ENCODE measurements around the gene CDC42BPB.

The CDC42BPB gene

GRCh38 chr14:103021684-103022001 lies 35.7 kb downstream of the CDC42BPB start:
- Histone ChIP-seq H2AK5ac (ENCODE audit: low read depth, low read length) (peak overlapping the region; percentile 44), H3K27ac (replicated peaks; ENCODE audit: low read length) (no peak overlapping the region), H2BK5ac (ENCODE audit: low read length) (no peak overlapping the region), H4K91ac (ENCODE audit: low read depth, low read length, poor library complexity) (no peak overlapping the region), H3K4ac (ENCODE audit: low read length) (no peak overlapping the region), H3K14ac (ENCODE audit: low read length) (no peak overlapping the region), H2AFZ (ENCODE audit: low read length) (no peak overlapping the region), H2BK15ac (ENCODE audit: low read length) (no peak overlapping the region), H3K23ac (ENCODE audit: low read depth, low read length, poor library complexity) (peak overlapping the region; percentile 25), H4K8ac (ENCODE audit: low read depth, low read length) (no peak overlapping the region), H3K18ac (ENCODE audit: low read length) (peak overlapping the region; percentile 32), H3K27me3 (ENCODE audit: control insufficient read depth in 3 of 3, insufficient read depth in 3 of 3, low read depth in 1 of 3, low read length in 3 of 3) (no peaks in the 10 kb centered on the region), H3K4me3 (ENCODE audit: low read length in 2 of 2) (no peak overlapping the region), H3K79me1 (ENCODE audit: low read depth, low read length) (peaks cover 6% of the 10 kb centered on the region), H2BK120ac (ENCODE audit: low read depth, low read length) (no peak overlapping the region), H3K4me2 (ENCODE audit: insufficient read depth, low read length, poor library complexity, severe bottlenecking) (no peak overlapping the region), H2BK12ac (ENCODE audit: low read length) (no peak overlapping the region), H3K9ac (ENCODE audit: low read depth, low read length, poor library complexity) (no peak overlapping the region), H3K9me3 (replicated peaks in 1 of 2; ENCODE audit: control insufficient read depth in 2 of 2, insufficient read depth in 1 of 2, low read depth in 1 of 2, low read length in 2 of 2) (peaks cover 6 to 30% of the 10 kb centered on the region in 2 donors), H3K4me1 (ENCODE audit: control insufficient read depth in 2 of 2, insufficient read depth in 1 of 2, low read depth in 1 of 2, low read length in 2 of 2) (peaks cover 9 to 13% of the 10 kb centered on the region in 2 donors), H3K36me3 (replicated peaks in 1 of 2; ENCODE audit: control insufficient read depth in 2 of 2, insufficient read depth in 2 of 2, low read length in 2 of 2) (peaks cover 0 to 16% of the 10 kb centered on the region in 2 donors)
- no peak for DNase-seq (ENCODE audit: low spot score)
- WGBS, 2 donors (ENCODE audit: extremely low coverage in 2 of 2, insufficient read length in 2 of 2, insufficient replicate concordance in 1 of 2): no CpG with 5 or more reads among the region's 11 CpGs

- Histone ChIP-seq H3K27ac (replicated peaks; ENCODE audit: low read length) (no peak overlapping the region), H3K9me3 (replicated peaks in 1 of 2; ENCODE audit: control insufficient read depth in 2 of 2, insufficient read depth in 1 of 2, low read depth in 1 of 2, low read length in 2 of 2) (peaks cover 8 to 27% of the 10 kb centered on the region in 2 donors), H2BK15ac (ENCODE audit: low read length) (no peak overlapping the region), H2BK120ac (ENCODE audit: low read depth, low read length) (no peak overlapping the region), H4K8ac (ENCODE audit: low read depth, low read length) (no peak overlapping the region), H3K18ac (ENCODE audit: low read length) (no peak overlapping the region), H2AFZ (ENCODE audit: low read length) (no peak overlapping the region), H3K4ac (ENCODE audit: low read length) (no peak overlapping the region), H3K4me1 (ENCODE audit: control insufficient read depth in 2 of 2, insufficient read depth in 1 of 2, low read depth in 1 of 2, low read length in 2 of 2) (peaks cover 11 to 15% of the 10 kb centered on the region in 2 donors), H3K36me3 (replicated peaks in 1 of 2; ENCODE audit: control insufficient read depth in 2 of 2, insufficient read depth in 2 of 2, low read length in 2 of 2) (peaks cover 0 to 16% of the 10 kb centered on the region in 2 donors), H3K9ac (ENCODE audit: low read depth, low read length, poor library complexity) (no peak overlapping the region), H2AK5ac (ENCODE audit: low read depth, low read length) (no peak overlapping the region), H3K4me2 (ENCODE audit: insufficient read depth, low read length, poor library complexity, severe bottlenecking) (no peak overlapping the region), H2BK12ac (ENCODE audit: low read length) (no peak overlapping the region), H3K79me1 (ENCODE audit: low read depth, low read length) (peaks cover 6% of the 10 kb centered on the region), H4K91ac (ENCODE audit: low read depth, low read length, poor library complexity) (no peak overlapping the region), H3K27me3 (ENCODE audit: control insufficient read depth in 3 of 3, insufficient read depth in 3 of 3, low read depth in 1 of 3, low read length in 3 of 3) (no peaks in the 10 kb centered on the region), H3K4me3 (ENCODE audit: low read length in 2 of 2) (no peak overlapping the region), H3K23ac (ENCODE audit: low read depth, low read length, poor library complexity) (no peak overlapping the region), H3K14ac (ENCODE audit: low read length) (no peak overlapping the region), H2BK5ac (ENCODE audit: low read length) (no peak overlapping the region)
- WGBS, 2 donors (ENCODE audit: extremely low coverage in 2 of 2, insufficient read length in 2 of 2, insufficient replicate concordance in 1 of 2): no CpG with 5 or more reads among the region's 31 CpGs
- DNase-seq (ENCODE audit: low spot score): no peak
Observed at GRCh38 chr14:103020271-103021170, 36.8 kb downstream of the CDC42BPB start.

DNA sequence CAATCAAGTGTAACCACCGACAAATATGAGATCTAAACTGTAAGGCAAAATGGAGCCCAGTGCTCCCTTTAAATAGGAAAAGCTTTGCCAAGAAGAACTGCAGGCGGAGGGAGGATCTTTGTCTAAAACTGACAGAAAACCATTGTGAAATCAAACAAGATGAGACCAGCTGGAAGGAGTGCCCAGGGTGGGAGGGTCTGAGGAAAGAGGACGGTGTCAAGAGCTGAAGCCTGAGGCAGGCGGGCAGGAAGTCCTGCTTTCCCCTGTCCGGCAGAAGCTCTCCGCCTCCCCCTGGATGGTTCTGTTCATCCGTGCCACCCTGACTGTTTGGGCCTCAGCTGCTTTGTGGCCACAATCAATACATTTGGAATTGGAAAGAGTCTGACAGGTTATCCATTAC lies 37.5 kb downstream of the CDC42BPB start:
- H3K36me3 ChIP-seq (replicated peaks in 1 of 2; ENCODE audit: control insufficient read depth in 2 of 2, insufficient read depth in 2 of 2, low read length in 2 of 2): peaks cover 0 to 16% of the 10 kb centered on the region in 2 donors
- DNase-seq (ENCODE audit: low spot score): no peak
- H3K4ac ChIP-seq (ENCODE audit: low read length): no peak overlapping the region
- H3K23ac ChIP-seq (ENCODE audit: low read depth, low read length, poor library complexity): no peak overlapping the region
- no CpG with 5 or more reads among the region's 7 CpGs for WGBS, 2 donors (ENCODE audit: extremely low coverage in 2 of 2, insufficient read length in 2 of 2, insufficient replicate concordance in 1 of 2)
- no peak overlapping the region for H3K14ac ChIP-seq (ENCODE audit: low read length)
- no peak overlapping the region for H4K91ac ChIP-seq (ENCODE audit: low read depth, low read length, poor library complexity)
- H4K8ac ChIP-seq (ENCODE audit: low read depth, low read length): no peak overlapping the region
- no peak overlapping the region for H3K4me2 ChIP-seq (ENCODE audit: insufficient read depth, low read length, poor library complexity, severe bottlenecking)
- no peak overlapping the region for H2BK120ac ChIP-seq (ENCODE audit: low read depth, low read length)
- no peak overlapping the region for H2BK12ac ChIP-seq (ENCODE audit: low read length)
- no peak overlapping the region for H3K27ac ChIP-seq (replicated peaks; ENCODE audit: low read length)
- no peak overlapping the region for H2AFZ ChIP-seq (ENCODE audit: low read length)
- peaks cover 12 to 19% of the 10 kb centered on the region in 2 donors for H3K4me1 ChIP-seq (ENCODE audit: control insufficient read depth in 2 of 2, insufficient read depth in 1 of 2, low read depth in 1 of 2, low read length in 2 of 2)
- no peak overlapping the region for H3K18ac ChIP-seq (ENCODE audit: low read length)
- H3K9ac ChIP-seq (ENCODE audit: low read depth, low read length, poor library complexity): no peak overlapping the region
- H3K79me1 ChIP-seq (ENCODE audit: low read depth, low read length): peaks cover 6% of the 10 kb centered on the region
- H2BK15ac ChIP-seq (ENCODE audit: low read length): no peak overlapping the region
- no peak overlapping the region for H2AK5ac ChIP-seq (ENCODE audit: low read depth, low read length)
- H3K4me3 ChIP-seq (ENCODE audit: low read length in 2 of 2): no peak overlapping the region
- no peaks in the 10 kb centered on the region for H3K27me3 ChIP-seq (ENCODE audit: control insufficient read depth in 3 of 3, insufficient read depth in 3 of 3, low read depth in 1 of 3, low read length in 3 of 3)
- H2BK5ac ChIP-seq (ENCODE audit: low read length): no peak overlapping the region
- H3K9me3 ChIP-seq (replicated peaks in 1 of 2; ENCODE audit: control insufficient read depth in 2 of 2, insufficient read depth in 1 of 2, low read depth in 1 of 2, low read length in 2 of 2): peaks cover 8 to 23% of the 10 kb centered on the region in 2 donors

- H3K27me3 ChIP-seq (ENCODE audit: control insufficient read depth in 3 of 3, insufficient read depth in 3 of 3, low read depth in 1 of 3, low read length in 3 of 3): no peaks in the 10 kb centered on the region
- H2BK12ac ChIP-seq (ENCODE audit: low read length): no peak overlapping the region
- no peak overlapping the region for H3K4me3 ChIP-seq (ENCODE audit: low read length in 2 of 2)
- H3K14ac ChIP-seq (ENCODE audit: low read length): no peak overlapping the region
- H2AFZ ChIP-seq (ENCODE audit: low read length): no peak overlapping the region
- H3K9me3 ChIP-seq (replicated peaks in 1 of 2; ENCODE audit: control insufficient read depth in 2 of 2, insufficient read depth in 1 of 2, low read depth in 1 of 2, low read length in 2 of 2): peaks cover 8 to 23% of the 10 kb centered on the region in 2 donors
- H3K4me2 ChIP-seq (ENCODE audit: insufficient read depth, low read length, poor library complexity, severe bottlenecking): no peak overlapping the region
- H3K4ac ChIP-seq (ENCODE audit: low read length): no peak overlapping the region
- H3K4me1 ChIP-seq (ENCODE audit: control insufficient read depth in 2 of 2, insufficient read depth in 1 of 2, low read depth in 1 of 2, low read length in 2 of 2): peaks cover 17 to 22% of the 10 kb centered on the region in 2 donors
- H2AK5ac ChIP-seq (ENCODE audit: low read depth, low read length): no peak overlapping the region
- H2BK15ac ChIP-seq (ENCODE audit: low read length): no peak overlapping the region
- peaks cover 0 to 16% of the 10 kb centered on the region in 2 donors for H3K36me3 ChIP-seq (replicated peaks in 1 of 2; ENCODE audit: control insufficient read depth in 2 of 2, insufficient read depth in 2 of 2, low read length in 2 of 2)
- peak overlapping the region; percentile 75 for H3K23ac ChIP-seq (ENCODE audit: low read depth, low read length, poor library complexity)
- no peak overlapping the region for H3K18ac ChIP-seq (ENCODE audit: low read length)
- H2BK5ac ChIP-seq (ENCODE audit: low read length): no peak overlapping the region
- no peak overlapping the region for H4K8ac ChIP-seq (ENCODE audit: low read depth, low read length)
- no CpG with 5 or more reads among the region's 11 CpGs for WGBS, 2 donors (ENCODE audit: extremely low coverage in 2 of 2, insufficient read length in 2 of 2, insufficient replicate concordance in 1 of 2)
- no peak overlapping the region for H3K9ac ChIP-seq (ENCODE audit: low read depth, low read length, poor library complexity)
- H2BK120ac ChIP-seq (ENCODE audit: low read depth, low read length): no peak overlapping the region
- no peak overlapping the region for H3K27ac ChIP-seq (replicated peaks; ENCODE audit: low read length)
- H4K91ac ChIP-seq (ENCODE audit: low read depth, low read length, poor library complexity): no peak overlapping the region
- H3K79me1 ChIP-seq (ENCODE audit: low read depth, low read length): peaks cover 6% of the 10 kb centered on the region
- no peak for DNase-seq (ENCODE audit: low spot score)
Observed at GRCh38 chr14:103019236-103019635, 38.1 kb downstream of the CDC42BPB start.

All from neuronal stem cell (in vitro differentiated cells).